Ishikawa (cell line): ENCODE data around the gene TMPRSS6.

Experiments
- CEBPB ChIP-seq: IDR thresholded peaks from 2 replicates; pipeline ENCODE4 v1.6.1; 2012
- CREB1 ChIP-seq: IDR thresholded peaks from 2 replicates; pipeline ENCODE4 v1.6.1; 2012; ENCODE audit warnings: low read depth
- EGR1 ChIP-seq: IDR thresholded peaks from 2 replicates; pipeline ENCODE4 v1.6.1; 2012
- EP300 ChIP-seq: IDR thresholded peaks from 2 replicates; pipeline ENCODE4 v1.6.1; 2012; ENCODE audit warnings: borderline replicate concordance
- FOXM1 ChIP-seq: IDR thresholded peaks from 2 replicates; pipeline ENCODE4 v1.6.1; 2012; ENCODE audit warnings: low read depth, borderline replicate concordance
- NFIC ChIP-seq: IDR thresholded peaks from 2 replicates; pipeline ENCODE4 v1.6.1; 2012
- RAD21 ChIP-seq: IDR thresholded peaks from 2 replicates; pipeline ENCODE4 v1.6.1; 2012; ENCODE audit warnings: low read depth
- TAF1 ChIP-seq: IDR thresholded peaks from 2 replicates; pipeline ENCODE4 v1.6.1; 2012; ENCODE audit warnings: low read depth, mild to moderate bottlenecking
- TCF12 ChIP-seq: IDR thresholded peaks from 2 replicates; pipeline ENCODE4 v1.6.1; 2012; ENCODE audit warnings: low read depth
- TEAD4 ChIP-seq: IDR thresholded peaks from 2 replicates; pipeline ENCODE4 v1.6.1; 2012
- YY1 ChIP-seq: IDR thresholded peaks from 2 replicates; pipeline ENCODE4 v1.6.1; 2012; ENCODE audit warnings: low read depth
- ZBTB7A ChIP-seq: IDR thresholded peaks from 2 replicates; pipeline ENCODE4 v1.6.1; 2012; ENCODE audit warnings: low read depth
- TF ChIP-seq, protein P1 (sequence below): IDR thresholded peaks from 2 replicates; pipeline ENCODE4 v1.6.1; 2012
- TF ChIP-seq, protein P2 (sequence below): IDR thresholded peaks from 2 replicates; pipeline ENCODE4 v1.6.1; 2012; ENCODE audit warnings: low read depth, mild to moderate bottlenecking
- TF ChIP-seq, protein P3 (sequence below): IDR thresholded peaks from 2 replicates; pipeline ENCODE4 v1.6.1; 2012

Gene TMPRSS6

DNA sequence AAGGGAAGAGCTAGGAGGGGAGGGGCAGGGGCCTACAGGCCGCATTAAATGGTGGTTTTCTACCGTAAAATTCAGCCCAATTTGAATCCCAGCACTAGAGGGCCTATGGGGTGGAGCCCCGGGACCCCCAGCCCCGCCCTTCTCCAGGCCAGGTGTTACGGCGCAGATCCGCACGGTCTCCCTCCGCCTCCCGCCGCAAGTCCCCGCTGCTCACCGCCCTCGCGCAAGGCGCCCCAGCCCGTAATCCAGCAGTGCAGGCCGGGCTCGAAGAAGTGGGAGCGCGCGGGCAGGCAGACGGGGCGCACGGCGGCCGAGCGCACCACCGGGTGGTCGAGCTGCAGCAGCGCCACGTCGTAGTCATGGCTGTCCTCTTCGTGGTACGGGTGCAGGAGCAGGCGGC, 40.7 kb downstream of the TMPRSS6 start:
- TF ChIP-seq TAF1 (no peak), EGR1 (no peak), TEAD4 (no peak)

DNA sequence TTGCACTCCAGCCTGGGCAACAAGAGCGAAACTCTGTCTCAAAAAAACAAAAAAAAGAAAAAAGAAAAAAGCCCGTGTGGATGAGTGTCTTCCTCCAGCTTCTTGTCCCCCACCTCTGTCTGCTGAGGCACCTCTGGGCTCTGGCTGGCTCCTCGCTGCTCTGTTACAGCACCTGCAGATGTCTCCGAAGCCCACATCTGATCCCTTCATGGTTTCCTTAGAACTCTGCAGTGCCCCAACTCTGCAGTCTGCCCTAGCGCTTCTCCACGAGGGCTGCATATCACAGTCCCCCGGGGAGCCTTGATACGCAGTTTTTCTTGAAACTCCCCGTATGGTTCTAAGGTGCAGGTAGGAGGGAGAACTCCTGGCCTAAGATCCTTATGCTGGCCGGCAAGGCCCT, 42.1 kb downstream of the TMPRSS6 start:
- TF ChIP-seq TAF1, result no peak
- no peak for TF ChIP-seq ZBTB7A
- no peak for TF ChIP-seq RAD21
- no peak for TF ChIP-seq FOXM1
- no peak for TF ChIP-seq NFIC
- TF ChIP-seq TCF12, result no peak
- TF ChIP-seq YY1, result no peak
- TF ChIP-seq, protein P1, sequence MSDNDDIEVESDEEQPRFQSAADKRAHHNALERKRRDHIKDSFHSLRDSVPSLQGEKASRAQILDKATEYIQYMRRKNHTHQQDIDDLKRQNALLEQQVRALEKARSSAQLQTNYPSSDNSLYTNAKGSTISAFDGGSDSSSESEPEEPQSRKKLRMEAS, result no peak
- TF ChIP-seq EGR1, result no peak
- TF ChIP-seq, protein P2, sequence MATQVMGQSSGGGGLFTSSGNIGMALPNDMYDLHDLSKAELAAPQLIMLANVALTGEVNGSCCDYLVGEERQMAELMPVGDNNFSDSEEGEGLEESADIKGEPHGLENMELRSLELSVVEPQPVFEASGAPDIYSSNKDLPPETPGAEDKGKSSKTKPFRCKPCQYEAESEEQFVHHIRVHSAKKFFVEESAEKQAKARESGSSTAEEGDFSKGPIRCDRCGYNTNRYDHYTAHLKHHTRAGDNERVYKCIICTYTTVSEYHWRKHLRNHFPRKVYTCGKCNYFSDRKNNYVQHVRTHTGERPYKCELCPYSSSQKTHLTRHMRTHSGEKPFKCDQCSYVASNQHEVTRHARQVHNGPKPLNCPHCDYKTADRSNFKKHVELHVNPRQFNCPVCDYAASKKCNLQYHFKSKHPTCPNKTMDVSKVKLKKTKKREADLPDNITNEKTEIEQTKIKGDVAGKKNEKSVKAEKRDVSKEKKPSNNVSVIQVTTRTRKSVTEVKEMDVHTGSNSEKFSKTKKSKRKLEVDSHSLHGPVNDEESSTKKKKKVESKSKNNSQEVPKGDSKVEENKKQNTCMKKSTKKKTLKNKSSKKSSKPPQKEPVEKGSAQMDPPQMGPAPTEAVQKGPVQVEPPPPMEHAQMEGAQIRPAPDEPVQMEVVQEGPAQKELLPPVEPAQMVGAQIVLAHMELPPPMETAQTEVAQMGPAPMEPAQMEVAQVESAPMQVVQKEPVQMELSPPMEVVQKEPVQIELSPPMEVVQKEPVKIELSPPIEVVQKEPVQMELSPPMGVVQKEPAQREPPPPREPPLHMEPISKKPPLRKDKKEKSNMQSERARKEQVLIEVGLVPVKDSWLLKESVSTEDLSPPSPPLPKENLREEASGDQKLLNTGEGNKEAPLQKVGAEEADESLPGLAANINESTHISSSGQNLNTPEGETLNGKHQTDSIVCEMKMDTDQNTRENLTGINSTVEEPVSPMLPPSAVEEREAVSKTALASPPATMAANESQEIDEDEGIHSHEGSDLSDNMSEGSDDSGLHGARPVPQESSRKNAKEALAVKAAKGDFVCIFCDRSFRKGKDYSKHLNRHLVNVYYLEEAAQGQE, result no peak
- TF ChIP-seq EP300, result no peak
- TF ChIP-seq TEAD4, result no peak
- TF ChIP-seq CEBPB, result no peak
- TF ChIP-seq, protein P3, sequence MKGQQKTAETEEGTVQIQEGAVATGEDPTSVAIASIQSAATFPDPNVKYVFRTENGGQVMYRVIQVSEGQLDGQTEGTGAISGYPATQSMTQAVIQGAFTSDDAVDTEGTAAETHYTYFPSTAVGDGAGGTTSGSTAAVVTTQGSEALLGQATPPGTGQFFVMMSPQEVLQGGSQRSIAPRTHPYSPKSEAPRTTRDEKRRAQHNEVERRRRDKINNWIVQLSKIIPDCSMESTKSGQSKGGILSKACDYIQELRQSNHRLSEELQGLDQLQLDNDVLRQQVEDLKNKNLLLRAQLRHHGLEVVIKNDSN, result no peak
- TF ChIP-seq CREB1, result no peak

DNA sequence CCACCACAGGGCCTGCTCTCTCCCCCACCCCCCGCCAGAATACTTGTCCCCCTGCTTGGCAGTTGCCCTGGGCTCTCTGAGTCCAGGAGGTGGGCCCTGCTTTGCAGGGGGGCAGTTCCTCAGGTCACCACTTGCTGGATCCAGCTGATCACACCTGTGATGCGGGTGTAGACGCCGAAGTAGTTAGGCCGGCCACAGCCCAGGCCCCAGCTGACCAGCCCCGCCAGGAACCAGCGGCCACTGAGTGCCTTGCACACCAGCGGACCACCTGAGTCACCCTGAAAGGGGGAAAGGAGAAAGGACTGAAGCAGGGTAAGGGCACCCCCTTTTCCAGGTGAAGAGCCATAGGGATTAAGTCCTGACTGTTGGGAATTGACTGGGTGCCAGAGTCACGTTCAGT, 43.6 kb downstream of the TMPRSS6 start:
- TF ChIP-seq, protein P3, result no peak
- no peak for TF ChIP-seq EP300
- no peak for TF ChIP-seq CREB1
- no peak for TF ChIP-seq YY1
- TF ChIP-seq TCF12, result no peak
- TF ChIP-seq RAD21, result no peak
- no peak for TF ChIP-seq ZBTB7A
- TF ChIP-seq TEAD4, result no peak
- TF ChIP-seq FOXM1, result no peak
- TF ChIP-seq, protein P1, result no peak
- no peak for TF ChIP-seq NFIC
- TF ChIP-seq CEBPB, result no peak
- no peak for TF ChIP-seq TAF1
- TF ChIP-seq EGR1, result no peak

DNA sequence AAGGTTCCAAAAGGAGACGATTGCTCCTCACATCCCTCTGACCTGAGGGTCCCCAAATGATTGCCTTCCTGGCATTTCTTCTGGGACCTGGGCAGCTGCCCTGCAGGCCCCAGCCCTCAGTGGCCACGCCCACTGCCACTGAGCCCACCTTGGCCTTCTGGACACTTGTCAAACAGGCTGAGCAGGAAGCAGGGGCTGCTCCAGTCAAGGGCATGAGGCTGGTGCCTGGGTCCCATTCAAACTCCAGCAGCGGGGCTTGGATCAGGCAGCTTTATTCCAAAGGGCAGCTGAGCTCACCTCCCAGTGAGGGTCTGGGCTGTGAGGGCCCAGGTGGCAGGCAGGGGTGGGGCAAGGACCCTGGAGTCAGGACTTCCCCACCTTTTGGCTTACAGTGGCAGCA, 44.3 kb downstream of the TMPRSS6 start:
- TF ChIP-seq ZBTB7A (no peak), TEAD4 (no peak), CEBPB (no peak), YY1 (no peak), TAF1 (no peak), RAD21 (no peak)
- TF ChIP-seq, protein P2, result no peak

DNA sequence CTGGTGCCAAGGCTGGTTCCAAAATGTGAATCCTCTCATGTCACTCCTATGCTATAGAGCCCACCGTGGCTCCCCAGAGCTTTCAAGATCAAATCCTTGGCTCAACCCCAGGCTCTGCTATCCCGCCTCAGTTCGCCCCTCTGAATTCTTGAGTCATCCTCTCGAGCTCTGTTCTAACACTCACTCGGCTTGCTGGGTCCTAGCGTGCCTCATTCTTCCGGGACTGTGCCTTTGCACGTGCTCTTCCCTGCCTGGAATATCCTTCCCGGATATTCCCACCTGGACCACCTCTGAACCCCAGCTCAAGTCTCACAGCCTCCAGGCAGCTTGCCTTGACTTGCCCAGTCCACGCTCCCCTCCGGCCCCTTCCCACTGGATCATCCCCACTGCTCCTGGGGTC, 45.0 kb downstream of the TMPRSS6 start:
- TF ChIP-seq YY1, result no peak
- no peak for TF ChIP-seq FOXM1
- no peak for TF ChIP-seq CEBPB
- TF ChIP-seq TEAD4, result no peak

DNA sequence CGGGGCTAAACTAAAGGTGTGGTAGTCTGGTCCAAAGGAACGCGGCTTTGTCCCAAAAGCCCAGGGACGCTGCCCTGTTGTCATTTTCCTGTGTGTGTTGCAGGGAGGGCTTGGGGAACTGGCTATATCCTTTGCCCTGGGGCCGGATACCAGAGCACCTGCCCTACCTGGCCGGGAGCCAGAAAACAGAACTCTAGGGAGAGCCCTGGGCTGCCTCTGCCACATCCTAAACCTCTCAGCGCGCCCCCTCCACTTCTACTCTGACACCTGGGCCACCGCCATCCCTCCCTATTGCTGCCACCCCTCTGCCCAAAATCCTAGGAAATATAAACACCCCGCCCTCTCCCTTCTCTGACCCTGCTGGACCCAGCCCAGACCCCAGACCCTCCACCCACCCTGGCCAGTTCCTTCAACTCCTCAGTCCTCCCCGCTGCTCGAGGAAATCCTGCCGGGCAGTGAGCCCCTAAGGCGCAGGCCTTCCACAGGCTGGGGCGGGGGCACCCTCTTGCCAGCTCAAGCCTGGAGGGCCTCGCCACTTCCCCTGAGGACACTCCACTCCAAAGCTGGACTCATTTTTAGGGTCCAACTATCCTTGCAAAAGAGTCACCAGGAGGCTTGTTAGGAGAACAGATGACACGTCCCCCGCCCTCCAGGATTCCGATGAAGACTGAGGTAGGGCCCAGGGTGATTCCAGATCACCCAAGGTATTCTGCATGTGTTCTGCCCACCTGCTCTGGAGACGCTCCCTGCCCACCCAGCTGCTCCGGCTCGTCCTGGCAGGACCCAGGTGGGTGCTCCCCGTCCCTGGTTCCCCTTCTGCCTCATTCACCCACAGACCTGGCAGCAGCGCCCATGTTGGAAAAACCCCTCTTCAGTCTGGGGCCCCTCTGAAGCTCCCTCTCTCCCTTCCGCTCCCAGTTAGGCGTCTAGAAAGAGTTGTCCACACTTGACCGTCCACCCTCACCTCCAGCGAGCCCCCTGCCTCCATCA, 45.8 kb downstream of the TMPRSS6 start:
- no peak for TF ChIP-seq TCF12
- TF ChIP-seq FOXM1, result no peak
- 0 out of 2 replicates have a peak, but pooled peaks have one; percentile 14 for TF ChIP-seq NFIC
- TF ChIP-seq YY1, result no peak
- no peak for TF ChIP-seq RAD21
